HCT116 (cell line): Measurements from ENCODE around the gene STEAP4. TPM values are rescaled to one million over a fixed set of nuclear protein-coding genes. Genes with fewer than 3 reads are reported as not detected.

ENCODE experiments used
- ATAC-seq: fragments of 200-7000 bp; cut with Tn5 transposase; 2 replicates; pipeline ENCODE4 v1.9.1; 2020; ENCODE audit warnings: mild to moderate bottlenecking, moderate library complexity
- BruUV-seq: library from RNA; stranded (reverse); fragments of 400-500 nt; replicated peaks from 2 replicates; lab custom pipeline; 2021; lab: Mats Ljungman, UMichigan
- CTCF ChIA-PET: fragments of 300-600 bp; sonication (Branson Sonifier 250); formaldehyde crosslinking; loops from one replicate; lab custom pipeline; 2021; ENCODE audit warnings: antibody characterized with exemption; lab: Charles Lee
- POLR2A ChIA-PET: fragments of 300-600, 350-600 bp; sonication (Branson Sonifier 250); formaldehyde crosslinking; loops from one replicate; lab custom pipeline; 2021; ENCODE audit warnings: antibody characterized with exemption; lab: Charles Lee
- RAD21 ChIA-PET, 2 experiments: fragments of 300-600 bp; sonication (Branson Sonifier 250); formaldehyde crosslinking; loops; one replicate each; lab custom pipeline; 2023; ENCODE audit warnings: low total read pairs in 2 of 2; ENCODE audit not compliant: uncharacterized antibody in 2 of 2, unreplicated experiment in 2 of 2, low non-redundant PET in 1 of 2; lab: Charles Lee
- DNase-seq: peaks from one replicate; pipeline ENCODE4 v3.0.0-alpha.2; 2010; ENCODE audit warnings: low read depth, low spot score
- H2AFZ ChIP-seq: fragments of 200-600 bp; shearing (Covaris generic), sonication (generic); 2 replicates; pipeline ENCODE4 v1.6.1; 2017; ENCODE audit warnings: low read depth, mixed run types, mixed read lengths, antibody characterized with exemption, low read length; ENCODE audit not compliant: poor library complexity, severe bottlenecking
- H3K27ac ChIP-seq: 2 replicates; pipeline ENCODE4 v1.5.1; 2012; ENCODE audit warnings: low read depth, low read length
- H3K27me3 ChIP-seq: fragments of 200-600 bp; sonication (generic); 2 replicates; pipeline ENCODE4 v1.6.1; 2016; ENCODE audit warnings: mixed run types, low read length, mixed read lengths; ENCODE audit not compliant: insufficient read depth
- H3K36me3 ChIP-seq, 2 experiments: fragments of 200-500 bp in 1 of 2; fragments of 200-600 bp in 1 of 2; sonication (Bioruptor generic) in 1 of 2; sonication (generic) in 1 of 2; 2 replicates each; pipeline versions ENCODE4 v1.5.1 to v1.6.1; 2014 to 2016; ENCODE audit warnings: low read length in 2 of 2, inconsistent platforms in 1 of 2, mixed read lengths in 1 of 2, mixed run types in 1 of 2; ENCODE audit not compliant: insufficient read depth in 2 of 2, control insufficient read depth in 1 of 2
- H3K4me1 ChIP-seq, 2 experiments: fragments of 200-600 bp in 1 of 2; sonication (generic) in 1 of 2; 2 replicates each; pipeline versions ENCODE4 v1.5.1 to v1.6.1; 2012 to 2017; ENCODE audit warnings: low read length in 2 of 2, inconsistent platforms in 1 of 2, mild to moderate bottlenecking in 1 of 2, mixed read lengths in 1 of 2, mixed run types in 1 of 2, moderate library complexity in 1 of 2; ENCODE audit not compliant: insufficient read depth in 2 of 2, control insufficient read depth in 1 of 2
- H3K4me2 ChIP-seq: fragments of 200-600 bp; sonication (generic); 2 replicates; pipeline ENCODE4 v1.6.1; 2017; ENCODE audit warnings: mixed run types, low read length, mixed read lengths
- H3K4me3 ChIP-seq, 2 experiments: fragments of 200-600 bp in 1 of 2; sonication (generic) in 1 of 2; replicated peaks in 1 of 2; 2 replicates each; pipeline ENCODE4 v1.5.1; 2011 to 2016; ENCODE audit warnings: low read length in 2 of 2, control low read depth in 1 of 2, low read depth in 1 of 2, mild to moderate bottlenecking in 1 of 2, mixed read lengths in 1 of 2, mixed run types in 1 of 2
- H3K79me2 ChIP-seq: fragments of 200-600 bp; sonication (generic); 2 replicates; pipeline ENCODE4 v1.6.1; 2017; ENCODE audit warnings: mild to moderate bottlenecking, mixed run types, low read length, moderate library complexity, mixed read lengths; ENCODE audit not compliant: insufficient read depth
- H3K9ac ChIP-seq: fragments of 200-600 bp; sonication (generic); 2 replicates; pipeline ENCODE4 v1.6.1; 2016; ENCODE audit warnings: low read length, mixed read lengths
- H3K9me2 ChIP-seq: fragments of 200-600 bp; sonication (generic), shearing (Covaris generic); 2 replicates; pipeline ENCODE4 v1.6.1; 2017; ENCODE audit warnings: mixed run types, mild to moderate bottlenecking, moderate library complexity; ENCODE audit not compliant: insufficient read depth
- H3K9me3 ChIP-seq, 2 experiments: fragments of 200-500 bp in 1 of 2; fragments of 200-600 bp in 1 of 2; sonication (Bioruptor generic) in 1 of 2; sonication (generic) in 1 of 2; 2 replicates each; pipeline ENCODE4 v1.6.1; 2014 to 2017; ENCODE audit warnings: low read length in 2 of 2, mixed read lengths in 2 of 2, inconsistent platforms in 1 of 2, low read depth in 1 of 2, mild to moderate bottlenecking in 1 of 2, mixed run types in 1 of 2, moderate library complexity in 1 of 2; ENCODE audit not compliant: control insufficient read depth in 1 of 2, insufficient read depth in 1 of 2
- H4K20me1 ChIP-seq: fragments of 200-600 bp; sonication (generic), shearing (Covaris generic); 2 replicates; pipeline ENCODE4 v1.6.1; 2017; ENCODE audit warnings: mixed run types, mild to moderate bottlenecking, moderate library complexity; ENCODE audit not compliant: insufficient read depth
- CBX3 ChIP-seq: IDR thresholded peaks from 2 replicates; pipeline ENCODE4 v1.6.1; 2012; ENCODE audit warnings: low read depth
- CEBPB ChIP-seq: IDR thresholded peaks from 2 replicates; pipeline ENCODE4 v1.6.1; 2012; ENCODE audit warnings: low read depth
- CTCF ChIP-seq, 3 experiments: fragments of 200-600 bp in 1 of 3; sonication (generic) in 1 of 3; IDR thresholded peaks in 2 of 3; conservative IDR thresholded peaks in 1 of 3; 2 replicates each; pipeline ENCODE4 v1.5.1; 2012 to 2017; ENCODE audit warnings: low read depth in 2 of 3, low read length in 2 of 3, antibody characterized with exemption in 1 of 3, borderline replicate concordance in 1 of 3, control low read depth in 1 of 3, mild to moderate bottlenecking in 1 of 3, mixed read lengths in 1 of 3, mixed run types in 1 of 3, moderate library complexity in 1 of 3; ENCODE audit not compliant: insufficient read depth in 1 of 3
- EGR1 ChIP-seq: IDR thresholded peaks from 2 replicates; pipeline ENCODE4 v1.6.1; 2012; ENCODE audit warnings: low read depth
- ELF1 ChIP-seq: IDR thresholded peaks from 2 replicates; pipeline ENCODE4 v1.6.1; 2012; ENCODE audit warnings: low read depth, borderline replicate concordance
- EZH2 ChIP-seq: fragments of 200-600 bp; sonication (generic); IDR thresholded peaks from 2 replicates; pipeline ENCODE4 v1.6.1; 2017; ENCODE audit warnings: antibody characterized with exemption, mixed run types
- EZH2phosphoT487 ChIP-seq: fragments of 200-600 bp; IDR thresholded peaks from 2 replicates; pipeline ENCODE4 v1.6.1; 2018; ENCODE audit warnings: antibody characterized with exemption, borderline replicate concordance
- JUND ChIP-seq: IDR thresholded peaks from 2 replicates; pipeline ENCODE4 v1.6.1; 2012
- POLR2A ChIP-seq: IDR thresholded peaks from 2 replicates; pipeline ENCODE4 v1.7.0; 2011; ENCODE audit warnings: borderline replicate concordance; ENCODE audit not compliant: insufficient read depth, insufficient read length; ENCODE audit errors: extremely low read depth
- POLR2AphosphoS5 ChIP-seq: IDR thresholded peaks from 2 replicates; pipeline ENCODE4 v1.6.1; 2011; ENCODE audit warnings: mild to moderate bottlenecking, low read depth, low read length, moderate library complexity
- RAD21 ChIP-seq: IDR thresholded peaks from 2 replicates; pipeline ENCODE4 v1.6.1; 2012; ENCODE audit warnings: low read depth, mild to moderate bottlenecking
- SIN3A ChIP-seq: IDR thresholded peaks from 2 replicates; pipeline ENCODE4 v1.6.1; 2012; ENCODE audit warnings: low read depth
- SP1 ChIP-seq: IDR thresholded peaks from 2 replicates; pipeline ENCODE4 v1.6.1; 2012; ENCODE audit warnings: low read depth
- SRF ChIP-seq: IDR thresholded peaks from 2 replicates; pipeline ENCODE4 v1.6.1; 2012; ENCODE audit warnings: low read depth
- ZFX ChIP-seq: fragments of 450-650 bp; IDR thresholded peaks from 2 replicates; pipeline ENCODE4 v1.6.1; 2017
- intact Hi-C: fragments of 100-400 bp; cut with micrococcal nuclease; formaldehyde crosslinking; loops from 2 replicates; pipeline ENCODE4 v1.10.0; 2022
- total RNA-seq: library from RNA; stranded (reverse); gene quantifications from one replicate; pipeline ENCODE4 v1.2.1, GENCODE V29; 2021; ENCODE audit not compliant: unreplicated experiment
- TF ChIP-seq, protein P1 (sequence below): IDR thresholded peaks from 2 replicates; pipeline ENCODE4 v1.6.1; 2012; ENCODE audit warnings: low read depth

Gene STEAP4
- total RNA-seq, 1 experiment from 2014 or later: 0.15 TPM

DNA sequence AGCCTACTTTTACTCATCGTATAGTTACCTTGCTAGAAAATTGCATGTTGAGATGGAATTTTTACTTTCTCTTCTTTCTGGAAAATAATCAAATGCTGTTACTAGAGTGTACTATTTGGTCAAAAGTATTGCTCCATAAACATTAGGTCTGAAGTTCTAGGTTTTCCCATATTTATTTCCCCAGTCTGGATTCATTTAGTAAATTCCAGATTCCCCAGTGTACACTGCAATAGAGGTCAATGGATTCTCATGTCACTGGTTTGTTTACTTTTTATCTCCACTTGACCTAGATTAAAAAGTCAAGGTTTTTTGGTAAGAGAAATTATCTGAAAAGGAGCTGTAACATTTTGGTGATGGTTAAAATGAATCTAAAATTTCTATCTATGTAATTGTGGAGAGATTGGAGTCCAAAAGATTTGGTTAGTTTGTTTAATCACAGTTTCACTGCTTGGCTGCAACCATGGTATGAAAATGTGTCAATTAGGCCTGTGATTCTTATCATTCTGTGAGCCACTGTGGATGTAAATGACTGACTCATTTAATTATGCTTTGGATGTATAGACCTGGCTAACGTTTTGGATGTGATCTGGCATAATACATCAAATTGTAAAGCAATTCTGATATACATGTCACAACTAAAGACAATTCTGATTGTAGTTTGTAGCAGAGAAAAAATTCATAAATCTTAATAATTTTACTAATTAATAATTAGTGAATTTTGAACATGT lies 32.7 kb upstream of the STEAP4 start:
- DNase-seq: no peak
- peaks cover 0 to 5% of the 10 kb centered on the region in 2 experiments; a peak in 1 of 4 replicates for H3K4me1 ChIP-seq
- H3K9me3 ChIP-seq: no peaks in the 10 kb centered on the region
- H3K27ac ChIP-seq: no peak overlapping the region
- no peaks in the 10 kb centered on the region for H3K36me3 ChIP-seq
- no peaks in the 10 kb centered on the region for H3K27me3 ChIP-seq
- RAD21 ChIA-PET: no interaction called here
- TF ChIP-seq EZH2 (no peak), JUND (no peak), CBX3 (no peak), EGR1 (no peak), ZFX (no peak), SP1 (no peak), POLR2A (no peak), POLR2AphosphoS5 (no peak), CTCF (IDR thresholded peaks at IDR 0.05 in 2 of 3, conservative IDR thresholded peaks at IDR 0.05 in 1 of 3; ENCODE audit: borderline replicate concordance in 1 of 3, insufficient read depth in 1 of 3, low read depth in 2 of 3, low read length in 2 of 3) (no peak), ELF1 (no peak), CEBPB (no peak), SIN3A (no peak), RAD21 (no peak), SRF (no peak), EZH2phosphoT487 (no peak)
- TF ChIP-seq, protein P1, sequence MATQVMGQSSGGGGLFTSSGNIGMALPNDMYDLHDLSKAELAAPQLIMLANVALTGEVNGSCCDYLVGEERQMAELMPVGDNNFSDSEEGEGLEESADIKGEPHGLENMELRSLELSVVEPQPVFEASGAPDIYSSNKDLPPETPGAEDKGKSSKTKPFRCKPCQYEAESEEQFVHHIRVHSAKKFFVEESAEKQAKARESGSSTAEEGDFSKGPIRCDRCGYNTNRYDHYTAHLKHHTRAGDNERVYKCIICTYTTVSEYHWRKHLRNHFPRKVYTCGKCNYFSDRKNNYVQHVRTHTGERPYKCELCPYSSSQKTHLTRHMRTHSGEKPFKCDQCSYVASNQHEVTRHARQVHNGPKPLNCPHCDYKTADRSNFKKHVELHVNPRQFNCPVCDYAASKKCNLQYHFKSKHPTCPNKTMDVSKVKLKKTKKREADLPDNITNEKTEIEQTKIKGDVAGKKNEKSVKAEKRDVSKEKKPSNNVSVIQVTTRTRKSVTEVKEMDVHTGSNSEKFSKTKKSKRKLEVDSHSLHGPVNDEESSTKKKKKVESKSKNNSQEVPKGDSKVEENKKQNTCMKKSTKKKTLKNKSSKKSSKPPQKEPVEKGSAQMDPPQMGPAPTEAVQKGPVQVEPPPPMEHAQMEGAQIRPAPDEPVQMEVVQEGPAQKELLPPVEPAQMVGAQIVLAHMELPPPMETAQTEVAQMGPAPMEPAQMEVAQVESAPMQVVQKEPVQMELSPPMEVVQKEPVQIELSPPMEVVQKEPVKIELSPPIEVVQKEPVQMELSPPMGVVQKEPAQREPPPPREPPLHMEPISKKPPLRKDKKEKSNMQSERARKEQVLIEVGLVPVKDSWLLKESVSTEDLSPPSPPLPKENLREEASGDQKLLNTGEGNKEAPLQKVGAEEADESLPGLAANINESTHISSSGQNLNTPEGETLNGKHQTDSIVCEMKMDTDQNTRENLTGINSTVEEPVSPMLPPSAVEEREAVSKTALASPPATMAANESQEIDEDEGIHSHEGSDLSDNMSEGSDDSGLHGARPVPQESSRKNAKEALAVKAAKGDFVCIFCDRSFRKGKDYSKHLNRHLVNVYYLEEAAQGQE: no peak
- no peak overlapping the region for H2AFZ ChIP-seq
- POLR2A ChIA-PET: no interaction called here
- H3K4me2 ChIP-seq: no peak overlapping the region
- no peaks in the 10 kb centered on the region for H3K79me2 ChIP-seq
- H4K20me1 ChIP-seq: no peaks in the 10 kb centered on the region
- no peak overlapping the region for H3K9ac ChIP-seq
- H3K9me2 ChIP-seq: no peaks in the 10 kb centered on the region
- H3K4me3 ChIP-seq: no peak overlapping the region
- intact Hi-C loops: no loop called here
- no peak for ATAC-seq
- BruUV-seq: no TSS peak
- CTCF ChIA-PET: no interaction called here
